Ascending aorta (tissue), 2 donors: Measurements from ENCODE around the gene FAM217B. TPM values are rescaled to one million over a fixed set of nuclear protein-coding genes. Genes with fewer than 3 reads are reported as not detected.
"Not testable (repeated sequence)": the region's sequence is repeated elsewhere in the genome, so short reads cannot be mapped to it uniquely, and the experiment has no call there.

ENCODE experiments used
- DNase-seq, 2 donors: peaks; one replicate each; pipeline ENCODE4 v3.0.0-alpha.2; 2019; ENCODE audit warnings: low spot score in 2 of 2
- H3K27ac ChIP-seq, 2 donors: fragments of 200-600 bp; sonication (generic); one replicate each; pipeline ENCODE4 v1.5.1; 2016 to 2017; ENCODE audit warnings: mild to moderate bottlenecking in 1 of 2
- H3K27me3 ChIP-seq: fragments of 200-600 bp; sonication (generic); one replicate; pipeline ENCODE4 v1.5.1; 2017
- H3K36me3 ChIP-seq, 2 donors: fragments of 200-600 bp; sonication (generic); one replicate each; pipeline ENCODE4 v1.5.1; 2016
- H3K4me1 ChIP-seq, 2 donors: fragments of 200-600 bp; sonication (generic); one replicate each; pipeline ENCODE4 v1.5.1; 2016 to 2017; ENCODE audit warnings: mild to moderate bottlenecking in 1 of 2
- H3K4me3 ChIP-seq, 2 donors: fragments of 200-600 bp; sonication (generic); one replicate each; pipeline ENCODE4 v1.5.1; 2016 to 2017; ENCODE audit warnings: mild to moderate bottlenecking in 1 of 2
- H3K9me3 ChIP-seq, 2 donors: fragments of 200-600 bp; sonication (generic); one replicate each; pipeline ENCODE4 v1.5.1; 2016
- CTCF ChIP-seq, 3 experiments: fragments of 200-600 bp in 2 of 3; fragments of 450-650 bp in 1 of 3; sonication (generic) in 2 of 3; IDR thresholded peaks; one replicate each; pipeline ENCODE4 v1.5.1; 2016 to 2019; ENCODE audit warnings: antibody characterized with exemption in 3 of 3, mild to moderate bottlenecking in 1 of 3, moderate library complexity in 1 of 3
- intact Hi-C: fragments of 100-400 bp; cut with DNase I; formaldehyde crosslinking; loops from one replicate; pipeline ENCODE4 v1.15.1; 2023
- total RNA-seq: library from RNA; depleted of rRNA; stranded (reverse); fragments of >200 nt; gene quantifications from one replicate; pipeline ENCODE4 v1.1.0, GENCODE V29; 2016

Gene FAM217B
- total RNA-seq, 1 donor from 2014 or later = 2.6 TPM

- Histone ChIP-seq H3K27ac (no peak overlapping the region), H3K36me3 (peaks cover 0 to 7% of the 10 kb centered on the region in 2 donors), H3K4me1 (peaks cover 0 to 5% of the 10 kb centered on the region in 2 donors), H3K4me3 (no peak overlapping the region), H3K27me3 (no peaks in the 10 kb centered on the region), H3K9me3 (no peaks in the 10 kb centered on the region)
- DNase-seq = no peak
- intact Hi-C loops = no loop called here
- no peak for TF ChIP-seq CTCF (IDR thresholded peaks at IDR 0.05)
Measured at GRCh38 chr20:59949911-59950310, 9.7 kb downstream of the FAM217B start.

GRCh38 chr20:59954718-59955117 is 14.5 kb downstream of the FAM217B start:
- Histone ChIP-seq H3K9me3 (no peaks in the 10 kb centered on the region), H3K27me3 (no peaks in the 10 kb centered on the region), H3K36me3 (no peaks in the 10 kb centered on the region), H3K4me3 (no peak overlapping the region), H3K4me1 (no peaks in the 10 kb centered on the region), H3K27ac (no peak overlapping the region)
- intact Hi-C loops = no loop called here
- DNase-seq = no peak
- TF ChIP-seq CTCF (IDR thresholded peaks at IDR 0.05) = no peak

- no peaks in the 10 kb centered on the region for H3K9me3 ChIP-seq
- no peak overlapping the region for H3K4me3 ChIP-seq
- peak in 1 of 3 experiments; percentile 23 for TF ChIP-seq CTCF (IDR thresholded peaks at IDR 0.05)
- no peak overlapping the region for H3K27ac ChIP-seq
- intact Hi-C loops = no loop called here
- H3K36me3 ChIP-seq = no peaks in the 10 kb centered on the region
- DNase-seq = no peak
- H3K4me1 ChIP-seq = no peaks in the 10 kb centered on the region
- H3K27me3 ChIP-seq = no peaks in the 10 kb centered on the region
Measured at GRCh38 chr20:59955131-59955796, 15.1 kb downstream of the FAM217B start.

- DNase-seq, H3K9me3 ChIP-seq, H3K36me3 ChIP-seq, H3K27me3 ChIP-seq, H3K27ac ChIP-seq, H3K4me1 ChIP-seq, intact Hi-C loops, H3K4me3 ChIP-seq: not testable (repeated sequence)
Measured at GRCh38 chr20:59957568-59957967, 17.4 kb downstream of the FAM217B start.

GRCh38 chr20:59958123-59958522 is 17.9 kb downstream of the FAM217B start, which contains the start of gene CDH26:
TSS of gene CDH26 (plus strand) at chr20:59958423. CDS start at chr20:59958727, 304 bp downstream.
- H3K4me3 ChIP-seq = no peak within 1 kb of the TSS
- no peak for TF ChIP-seq CTCF (IDR thresholded peaks at IDR 0.05)
- no peak for DNase-seq
- H3K4me1 ChIP-seq = no peaks in the 10 kb centered on the region
- intact Hi-C loops = no loop called here
- no peak within 1 kb of the TSS for H3K27ac ChIP-seq
- no peaks in the 10 kb centered on the region for H3K9me3 ChIP-seq
- H3K36me3 ChIP-seq = no peaks in the 10 kb centered on the region
- H3K27me3 ChIP-seq = no peaks in the 10 kb centered on the region

GRCh38 chr20:59958626-59959025 is 18.4 kb downstream of the FAM217B start:
- H3K4me1 ChIP-seq = no peaks in the 10 kb centered on the region
- no peak for DNase-seq
- intact Hi-C loops = no loop called here
- no peak for TF ChIP-seq CTCF (IDR thresholded peaks at IDR 0.05)
- H3K27me3 ChIP-seq = no peaks in the 10 kb centered on the region
- no peak overlapping the region for H3K27ac ChIP-seq
- H3K4me3 ChIP-seq = no peak overlapping the region
- no peaks in the 10 kb centered on the region for H3K36me3 ChIP-seq
- H3K9me3 ChIP-seq = no peaks in the 10 kb centered on the region
